ENCODE data around the gene H19. TPM values are rescaled to one million over a fixed set of nuclear protein-coding genes. Genes with fewer than 3 reads are reported as not detected.

Gene H19
- total and polyA plus RNA-seq, 12 donors: 338 to 22,690 (median 2,698) TPM

- Histone ChIP-seq H3K27ac (no peak overlapping the region), H3K27me3 (no peaks in the 10 kb centered on the region), H3K4me3 (no peak overlapping the region), H3K4me1 (replicated peaks in 1 of 2) (no peaks in the 10 kb centered on the region), H3K9me3 (replicated peaks in 1 of 3) (no peaks in the 10 kb centered on the region), H3K36me3 (replicated peaks in 1 of 2) (no peaks in the 10 kb centered on the region)
- intact Hi-C loops (cut with DNase I): no loop called here
- DNase-seq: peak in 2 of 7 donors; percentile 9 to 43
- 40% methylated on average over 2 of the region's 21 CpGs; no CpG with 5 or more reads in 3 of the 4 donors for WGBS, 4 donors
- no peak for TF ChIP-seq POLR2A (IDR thresholded peaks at IDR 0.05)
- TF ChIP-seq, protein P1, sequence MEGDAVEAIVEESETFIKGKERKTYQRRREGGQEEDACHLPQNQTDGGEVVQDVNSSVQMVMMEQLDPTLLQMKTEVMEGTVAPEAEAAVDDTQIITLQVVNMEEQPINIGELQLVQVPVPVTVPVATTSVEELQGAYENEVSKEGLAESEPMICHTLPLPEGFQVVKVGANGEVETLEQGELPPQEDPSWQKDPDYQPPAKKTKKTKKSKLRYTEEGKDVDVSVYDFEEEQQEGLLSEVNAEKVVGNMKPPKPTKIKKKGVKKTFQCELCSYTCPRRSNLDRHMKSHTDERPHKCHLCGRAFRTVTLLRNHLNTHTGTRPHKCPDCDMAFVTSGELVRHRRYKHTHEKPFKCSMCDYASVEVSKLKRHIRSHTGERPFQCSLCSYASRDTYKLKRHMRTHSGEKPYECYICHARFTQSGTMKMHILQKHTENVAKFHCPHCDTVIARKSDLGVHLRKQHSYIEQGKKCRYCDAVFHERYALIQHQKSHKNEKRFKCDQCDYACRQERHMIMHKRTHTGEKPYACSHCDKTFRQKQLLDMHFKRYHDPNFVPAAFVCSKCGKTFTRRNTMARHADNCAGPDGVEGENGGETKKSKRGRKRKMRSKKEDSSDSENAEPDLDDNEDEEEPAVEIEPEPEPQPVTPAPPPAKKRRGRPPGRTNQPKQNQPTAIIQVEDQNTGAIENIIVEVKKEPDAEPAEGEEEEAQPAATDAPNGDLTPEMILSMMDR (IDR thresholded peaks at IDR 0.05): no peak
Observed at GRCh38 chr11:1967641-1968225, 29.9 kb downstream of the H19 start.

DNA sequence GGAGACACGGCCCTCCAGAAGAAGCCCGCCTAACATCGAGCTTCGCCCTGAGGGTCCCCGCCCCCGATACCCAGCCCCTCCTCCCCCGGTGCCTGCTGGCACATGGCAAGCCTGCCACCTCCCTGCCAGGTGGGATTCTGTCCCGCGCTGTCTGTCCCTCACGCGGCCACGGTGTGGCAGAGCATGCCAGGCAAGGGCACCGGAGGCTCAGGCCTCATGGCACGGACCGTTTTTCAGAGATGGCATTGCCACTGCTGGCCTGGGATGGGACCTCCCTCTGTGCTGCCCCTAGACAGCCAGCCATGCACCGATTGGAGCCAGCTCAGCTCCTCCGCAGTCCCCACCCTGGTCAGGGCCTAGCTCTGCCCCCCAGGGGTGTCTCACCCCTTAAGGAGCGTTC lies 31.1 kb downstream of the H19 start:
- WGBS, 4 donors: 88 to 100% methylated on average over 3 of the region's 18 CpGs; no CpG with 5 or more reads in 2 of the 4 donors
- Histone ChIP-seq H3K4me1 (replicated peaks in 1 of 2) (no peaks in the 10 kb centered on the region), H3K27me3 (no peaks in the 10 kb centered on the region), H3K9me3 (replicated peaks in 1 of 3) (no peaks in the 10 kb centered on the region), H3K27ac (no peak overlapping the region), H3K36me3 (replicated peaks in 1 of 2) (no peaks in the 10 kb centered on the region), H3K4me3 (no peak overlapping the region)
- no peak for TF ChIP-seq POLR2A (IDR thresholded peaks at IDR 0.05)
- TF ChIP-seq, protein P1 (IDR thresholded peaks at IDR 0.05): no peak
- intact Hi-C loops (cut with DNase I): no loop called here
- DNase-seq: peak in 1 of 7 donors; percentile 8

DNA sequence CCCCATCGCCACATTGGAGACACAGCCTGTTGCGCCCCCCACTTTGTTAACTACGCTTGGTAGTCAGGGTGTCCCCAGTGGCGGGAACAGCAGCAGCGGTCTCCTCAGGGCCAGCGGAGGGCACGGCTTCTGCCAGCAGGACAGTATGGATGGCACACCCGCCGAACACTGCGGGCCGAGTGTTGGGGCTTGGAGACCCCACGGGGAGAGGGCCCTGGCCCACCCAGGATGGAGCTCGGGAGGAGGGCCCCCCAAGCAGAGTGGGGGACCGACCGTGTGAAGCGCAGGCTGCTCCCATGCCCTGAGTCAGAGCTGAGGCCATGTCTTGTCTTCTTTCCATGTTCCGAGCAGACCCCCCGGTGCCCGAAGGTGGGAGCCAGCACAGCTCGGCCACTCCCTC lies 32.7 kb downstream of the H19 start:
- Histone ChIP-seq H3K9me3 (replicated peaks in 1 of 3) (no peaks in the 10 kb centered on the region), H3K27me3 (no peaks in the 10 kb centered on the region), H3K36me3 (replicated peaks in 1 of 2) (no peaks in the 10 kb centered on the region), H3K4me1 (replicated peaks in 1 of 2) (no peaks in the 10 kb centered on the region), H3K4me3 (no peak overlapping the region), H3K27ac (no peak overlapping the region)
- 50% methylated on average over 2 of the region's 20 CpGs; no CpG with 5 or more reads in 3 of the 4 donors for WGBS, 4 donors
- DNase-seq: no peak
- intact Hi-C loops (cut with DNase I): no loop called here
- TF ChIP-seq, protein P1 (IDR thresholded peaks at IDR 0.05): no peak
- no peak for TF ChIP-seq POLR2A (IDR thresholded peaks at IDR 0.05)

GRCh38 chr11:1964348-1964747 lies 33.3 kb downstream of the H19 start:
- no peak overlapping the region for H3K27ac ChIP-seq
- H3K27me3 ChIP-seq: no peaks in the 10 kb centered on the region
- H3K4me1 ChIP-seq (replicated peaks in 1 of 2): no peaks in the 10 kb centered on the region
- no peak overlapping the region for H3K4me3 ChIP-seq
- intact Hi-C loops (cut with DNase I): no loop called here
- H3K9me3 ChIP-seq (replicated peaks in 1 of 3): no peaks in the 10 kb centered on the region
- no peaks in the 10 kb centered on the region for H3K36me3 ChIP-seq (replicated peaks in 1 of 2)
- TF ChIP-seq, protein P1 (IDR thresholded peaks at IDR 0.05): no peak
- TF ChIP-seq POLR2A (IDR thresholded peaks at IDR 0.05): no peak
- WGBS, 4 donors: no CpG with 5 or more reads among the region's 17 CpGs
- no peak for DNase-seq
